GM11168 (cell line): ENCODE measurements around the gene TMEM223.
"Not testable (repeated sequence)": the region's sequence is repeated elsewhere in the genome, so short reads cannot be mapped to it uniquely, and the experiment has no call there.

Source experiments
- in situ Hi-C: fragments of 300-500 bp; cut with MboI; formaldehyde crosslinking; loops from one replicate; pipeline ENCODE4 v1.12.0; 2022; ENCODE audit warnings: low sequenced_read_pairs; ENCODE audit not compliant: unreplicated experiment

The TMEM223 gene

GRCh38 chr11:62791501-62792201 is at the start of gene TMEM223:
TSS of gene TMEM223 (minus strand) at chr11:62792006. CDS start at chr11:62791994, 12 bp downstream.
- in situ Hi-C loops, result no loop called here

GRCh38 chr11:62840721-62841360 is 49.0 kb upstream of the TMEM223 start:
- in situ Hi-C loops, result not testable (repeated sequence)

GRCh38 chr11:62839050-62839945 is 47.5 kb upstream of the TMEM223 start, which contains the start of gene WDR74:
TSS of gene WDR74 (minus strand) at chr11:62839590. CDS start at chr11:62839570, 20 bp downstream.
- in situ Hi-C loops, result no loop called here

DNA sequence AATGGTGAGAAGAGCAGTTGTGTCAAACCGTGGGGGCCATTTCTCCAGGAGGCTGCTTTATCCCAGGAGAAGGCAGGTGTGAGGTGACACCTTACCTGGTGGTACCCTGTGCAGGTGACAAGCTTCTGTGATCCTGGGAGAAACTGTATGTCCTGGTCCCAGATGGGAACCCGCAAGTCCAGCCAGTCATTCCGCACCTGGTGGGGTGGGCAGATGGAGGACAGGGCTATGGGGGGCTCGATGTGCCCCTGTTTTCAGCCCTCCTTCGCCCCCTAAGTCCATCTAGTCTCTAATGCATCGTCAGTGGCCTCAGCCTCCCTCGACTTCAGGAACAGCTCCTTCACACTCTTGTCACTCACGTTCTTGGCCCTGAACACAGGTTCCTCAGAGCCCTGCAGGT is 43.5 kb upstream of the TMEM223 start:
- in situ Hi-C loops, result no loop called here

DNA sequence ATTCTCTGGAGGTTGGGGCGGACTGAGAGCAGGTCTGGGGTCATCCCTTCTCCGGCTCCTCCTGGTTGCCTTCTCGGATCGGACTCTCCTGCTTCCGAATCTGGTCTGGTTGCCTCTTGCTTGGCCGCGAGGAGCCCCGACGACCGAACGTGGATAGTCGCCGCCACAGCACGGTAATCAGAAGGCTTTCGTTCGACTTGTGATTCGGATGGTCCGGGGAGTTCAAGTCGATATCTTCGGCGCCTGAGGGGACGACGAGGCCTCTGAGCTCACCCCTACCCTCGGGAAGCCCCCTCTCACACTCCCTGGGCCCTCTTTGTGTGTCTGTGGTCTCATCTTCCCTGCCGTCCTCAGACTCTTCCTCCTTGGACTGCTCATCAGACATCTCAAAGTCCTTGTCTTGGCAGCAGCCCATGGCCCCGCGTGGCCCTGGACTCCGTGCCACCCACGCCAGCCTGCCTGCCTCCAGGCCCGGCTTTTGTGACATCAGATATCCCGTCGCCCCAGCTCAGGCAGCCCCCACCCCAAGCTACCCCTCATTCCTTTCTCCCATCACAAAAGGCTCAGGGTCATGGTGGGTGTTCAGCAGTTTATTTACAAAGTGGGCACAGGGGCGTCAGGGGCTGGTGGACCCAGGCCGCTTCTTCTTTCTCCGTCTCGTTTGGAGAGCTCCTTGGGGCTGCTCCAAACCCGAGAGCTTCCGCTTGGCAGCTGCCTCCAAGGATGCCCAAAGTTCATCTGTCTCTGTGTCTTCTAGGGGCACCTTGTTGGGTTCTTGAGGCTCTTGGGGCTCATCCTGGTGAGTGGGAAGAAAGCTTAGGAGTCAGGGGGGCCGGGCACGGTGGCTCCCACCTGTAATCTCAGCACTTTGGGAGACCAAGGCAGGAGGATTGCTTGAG is 40.8 kb upstream of the TMEM223 start, which contains the start of gene TEX54:
TEX54 (minus strand) TSS at position 506 of the 899 bp plus-strand sequence.
- in situ Hi-C loops, result no loop called here

GRCh38 chr11:62831520-62832335 is 39.9 kb upstream of the TMEM223 start, which contains the start of gene STX5:
TSS of gene STX5 (minus strand) at chr11:62832051. CDS start at chr11:62831243, 808 bp downstream.
- in situ Hi-C loops, result no loop called here

DNA sequence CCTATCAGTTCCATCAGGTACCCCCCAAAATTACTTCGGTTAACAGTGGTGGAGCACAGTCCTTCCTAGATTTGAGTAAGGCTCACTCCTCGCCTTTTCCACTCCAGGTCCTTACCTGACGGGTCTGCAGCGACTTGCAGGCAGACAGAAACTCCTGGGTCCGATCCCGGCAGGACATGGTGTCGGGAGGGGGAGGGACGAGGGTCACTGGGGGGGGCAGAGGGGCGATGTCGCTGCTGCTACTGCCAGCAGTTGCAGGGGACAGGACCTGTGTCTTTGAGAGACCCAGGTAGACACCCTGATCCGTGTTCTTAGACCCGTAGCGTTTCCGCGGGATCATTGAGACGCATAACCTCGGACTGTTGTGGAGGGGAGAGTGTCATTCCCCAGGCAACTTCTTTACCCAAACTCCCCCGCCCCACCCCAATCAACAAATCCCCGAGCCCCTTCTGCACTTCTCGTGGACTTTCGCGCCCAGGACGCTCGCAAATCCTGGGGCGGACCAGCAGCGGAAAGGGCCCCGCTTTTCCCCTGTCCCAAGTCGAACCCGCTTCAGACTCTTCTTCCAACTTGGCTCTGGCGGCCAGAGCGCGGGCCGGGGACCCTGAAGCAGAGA is 39.2 kb upstream of the TMEM223 start:
- in situ Hi-C loops, result no loop called here

GRCh38 chr11:62828130-62828529 is 36.3 kb upstream of the TMEM223 start:
- in situ Hi-C loops, result not testable (repeated sequence)

- in situ Hi-C loops, result no loop called here
Measured at GRCh38 chr11:62823677-62824076, 31.9 kb upstream of the TMEM223 start.

GRCh38 chr11:62817129-62817528 is 25.3 kb upstream of the TMEM223 start:
- in situ Hi-C loops, result no loop called here

- in situ Hi-C loops, result no loop called here
Measured at GRCh38 chr11:62816557-62816956, 24.8 kb upstream of the TMEM223 start.

DNA sequence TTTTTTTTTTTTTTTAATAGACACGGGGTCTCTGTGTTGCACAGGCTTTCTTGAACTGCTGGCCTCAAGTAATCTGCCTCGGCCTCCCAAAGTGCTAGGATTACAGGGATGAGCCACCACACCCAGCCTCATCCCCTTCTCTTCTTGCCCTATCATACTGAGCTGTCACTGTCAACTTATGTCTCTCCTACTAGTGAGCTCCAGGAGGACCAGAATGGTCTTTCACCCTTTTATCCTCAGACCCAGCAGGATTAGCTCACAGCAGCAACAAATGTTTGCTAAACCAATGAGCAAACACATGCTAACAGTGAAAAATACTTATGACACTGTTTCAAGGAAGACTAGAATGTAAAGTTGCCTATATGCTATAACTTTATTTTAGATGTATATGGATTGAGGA is 19.9 kb upstream of the TMEM223 start:
- in situ Hi-C loops, result no loop called here

DNA sequence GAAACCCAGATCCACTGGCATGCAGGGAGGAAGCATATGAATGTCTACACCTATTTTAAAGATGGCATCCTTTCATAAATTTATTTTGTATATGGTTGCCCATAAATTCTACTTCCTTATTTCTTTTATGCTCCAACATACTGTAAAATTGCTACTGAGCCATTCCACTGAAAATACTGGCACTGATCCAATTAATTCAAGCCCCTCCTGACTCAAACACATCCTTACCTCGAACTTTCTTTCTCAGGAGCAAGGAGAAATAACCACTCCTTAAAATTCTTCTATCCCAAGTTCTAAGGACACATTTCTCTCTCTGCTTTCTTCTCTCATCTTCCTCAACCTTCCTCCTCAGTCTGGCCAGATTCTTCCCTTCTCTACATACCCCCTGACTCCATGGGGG is 18.9 kb upstream of the TMEM223 start:
- in situ Hi-C loops, result no loop called here

DNA sequence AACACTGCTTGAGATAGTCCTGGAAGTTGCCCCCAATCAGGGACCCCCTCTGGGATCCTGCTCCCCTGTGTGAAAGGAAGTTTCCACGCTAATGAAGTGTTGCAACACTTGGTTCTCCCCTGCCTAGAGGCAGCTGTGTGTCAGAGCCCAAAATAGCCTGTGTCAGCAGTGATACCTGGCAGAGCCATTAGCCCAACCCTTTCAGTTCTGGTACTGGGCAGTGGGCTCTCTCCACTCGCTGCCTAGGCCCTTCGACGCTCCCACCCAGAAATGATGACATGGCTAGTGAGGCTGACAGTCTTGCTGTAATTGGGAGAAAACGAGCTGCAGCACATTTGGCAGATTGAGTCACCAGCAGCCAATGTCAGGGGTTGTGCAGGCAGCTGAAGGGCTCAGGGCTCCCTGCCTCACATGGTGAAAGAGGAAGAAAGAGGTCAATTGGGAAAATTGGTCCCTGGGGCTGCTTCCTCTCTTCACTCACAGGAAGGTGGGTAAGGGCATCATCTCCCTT is 14.9 kb upstream of the TMEM223 start:
- in situ Hi-C loops, result no loop called here

GRCh38 chr11:62805961-62806441 is 14.2 kb upstream of the TMEM223 start:
- in situ Hi-C loops, result no loop called here

- in situ Hi-C loops, result no loop called here
Measured at GRCh38 chr11:62805076-62805892, 13.5 kb upstream of the TMEM223 start, which contains the start of gene NXF1. TSS of gene NXF1 (minus strand) at chr11:62805440. CDS start at chr11:62805356, 84 bp downstream.
